DOHH2 (cell line): ENCODE results near the gene DOCK8.

Experiments used
- H3F3A ChIP-seq: fragments of 200-600 bp; sonication (generic), shearing (Covaris generic); 2 replicates; pipeline ENCODE4 v1.6.0; 2016; ENCODE audit warnings: antibody characterized with exemption, mild to moderate bottlenecking; ENCODE audit not compliant: control insufficient read depth, insufficient read depth
- H3K27ac ChIP-seq: fragments of 200-600 bp; sonication (generic); 2 replicates; pipeline ENCODE4 v1.5.1; 2014; ENCODE audit warnings: low read depth, mild to moderate bottlenecking, low read length, moderate library complexity
- H3K27me3 ChIP-seq: fragments of 200-600 bp; sonication (generic); 2 replicates; pipeline ENCODE4 v1.6.1; 2014; ENCODE audit warnings: mild to moderate bottlenecking, low read length, mixed read lengths; ENCODE audit not compliant: control insufficient read depth
- H3K36me3 ChIP-seq: fragments of 200-600 bp; sonication (generic); 2 replicates; pipeline ENCODE4 v1.6.1; 2014; ENCODE audit warnings: mild to moderate bottlenecking, low read length, moderate library complexity, mixed read lengths; ENCODE audit not compliant: control insufficient read depth
- H3K4me1 ChIP-seq: fragments of 200-600 bp; sonication (generic); 2 replicates; pipeline ENCODE4 v1.6.1; 2014; ENCODE audit warnings: mild to moderate bottlenecking, low read length, mixed read lengths; ENCODE audit not compliant: control insufficient read depth
- H3K4me2 ChIP-seq: fragments of 200-600 bp; sonication (generic); 2 replicates; pipeline ENCODE4 v1.6.0; 2014; ENCODE audit warnings: mild to moderate bottlenecking, low read length, moderate library complexity
- H3K4me3 ChIP-seq: fragments of 200-600 bp; sonication (generic); 2 replicates; pipeline ENCODE4 v1.5.1; 2014; ENCODE audit warnings: mild to moderate bottlenecking, low read length, mixed read lengths
- H3K79me2 ChIP-seq: fragments of 200-600 bp; sonication (generic); 2 replicates; pipeline ENCODE4 v1.6.1; 2014; ENCODE audit warnings: mild to moderate bottlenecking, low read length, mixed read lengths; ENCODE audit not compliant: control insufficient read depth
- H3K9me2 ChIP-seq: fragments of 200-600 bp; sonication (generic); replicated peaks from 2 replicates; pipeline ENCODE4 v1.6.1; 2014; ENCODE audit warnings: mild to moderate bottlenecking, low read length, mixed read lengths; ENCODE audit not compliant: control insufficient read depth
- H3K9me3 ChIP-seq: fragments of 200-600 bp; sonication (generic); 2 replicates; pipeline ENCODE4 v1.6.1; 2014; ENCODE audit warnings: antibody characterized with exemption, low read length, mixed read lengths; ENCODE audit not compliant: control insufficient read depth, insufficient read depth
- H4K20me1 ChIP-seq: fragments of 200-600 bp; sonication (generic); 2 replicates; pipeline ENCODE4 v1.6.0; 2014; ENCODE audit warnings: low read depth, mild to moderate bottlenecking, antibody characterized with exemption, low read length, moderate library complexity; ENCODE audit not compliant: control insufficient read depth, insufficient read depth
- CTCF ChIP-seq: fragments of 200-600 bp; sonication (generic); IDR thresholded peaks from one replicate; pipeline ENCODE4 v1.5.1; 2014; ENCODE audit warnings: antibody characterized with exemption, mild to moderate bottlenecking, low read depth, low read length; ENCODE audit not compliant: poor library complexity, severe bottlenecking
- EZH2phosphoT487 ChIP-seq: fragments of 200-600 bp; sonication (generic); IDR thresholded peaks from 2 replicates; pipeline ENCODE4 v1.6.1; 2017; ENCODE audit warnings: borderline replicate concordance, mild to moderate bottlenecking, antibody characterized with exemption, low read length, moderate library complexity, mixed read lengths

The DOCK8 gene

GRCh38 chr9:421896-422295 is 207.2 kb downstream of the DOCK8 start:
- Histone ChIP-seq H3K27ac (no peak overlapping the region), H4K20me1 (no peaks in the 10 kb centered on the region), H3F3A (no peaks in the 10 kb centered on the region), H3K79me2 (no peaks in the 10 kb centered on the region), H3K9me3 (no peaks in the 10 kb centered on the region), H3K4me3 (no peak overlapping the region), H3K4me1 (no peaks in the 10 kb centered on the region), H3K27me3 (no peaks in the 10 kb centered on the region), H3K36me3 (peaks cover 22% of the 10 kb centered on the region), H3K4me2 (no peak overlapping the region), H3K9me2 (no peaks in the 10 kb centered on the region)
- TF ChIP-seq CTCF (no peak), EZH2phosphoT487 (no peak)

- no peak overlapping the region for H3K4me2 ChIP-seq
- no peaks in the 10 kb centered on the region for H3K9me3 ChIP-seq
- H3K36me3 ChIP-seq = peaks cover 32% of the 10 kb centered on the region
- H3K27me3 ChIP-seq = no peaks in the 10 kb centered on the region
- H3K79me2 ChIP-seq = no peaks in the 10 kb centered on the region
- H3K4me1 ChIP-seq = no peaks in the 10 kb centered on the region
- TF ChIP-seq CTCF (no peak), EZH2phosphoT487 (no peak)
- H3K4me3 ChIP-seq = no peak overlapping the region
- no peak overlapping the region for H3K27ac ChIP-seq
- no peaks in the 10 kb centered on the region; the same call in 1 of the 2 replicates for H4K20me1 ChIP-seq
- no peaks in the 10 kb centered on the region for H3F3A ChIP-seq
- no peaks in the 10 kb centered on the region for H3K9me2 ChIP-seq
These were observed 211.6 kb downstream of the DOCK8 start for GRCh38 chr9:426264-426663.

GRCh38 chr9:426976-427375 is 212.3 kb downstream of the DOCK8 start:
- Histone ChIP-seq H3F3A (no peaks in the 10 kb centered on the region), H3K4me3 (no peak overlapping the region), H4K20me1 (no peaks in the 10 kb centered on the region; the same call in 1 of the 2 replicates), H3K9me3 (no peaks in the 10 kb centered on the region), H3K9me2 (no peaks in the 10 kb centered on the region), H3K4me2 (no peak overlapping the region), H3K4me1 (no peaks in the 10 kb centered on the region), H3K27me3 (no peaks in the 10 kb centered on the region), H3K27ac (no peak overlapping the region), H3K36me3 (peaks cover 35% of the 10 kb centered on the region), H3K79me2 (no peaks in the 10 kb centered on the region)
- no peak for TF ChIP-seq EZH2phosphoT487
- no peak for TF ChIP-seq CTCF
